Stimulated activated effector memory CD8-positive, alpha-beta T cell treated with anti-CD3 and anti-CD28 coated beads, Interleukin-12 subunit alpha, Interleukin-12 subunit beta, amount 100 ng/mL, for 72 hours (primary cell): ENCODE measurements around the gene MEGF11.

ENCODE experiments used
- ATAC-seq: fragments of 150-1000 bp; cut with Tn5 transposase; 2 replicates; pipeline ENCODE4 v1.10.0; 2021
- DNase-seq, 2 donors: peaks; one replicate each; pipeline ENCODE4 v3.0.0; 2021 to 2022; ENCODE audit warnings: low spot score in 2 of 2
- H3K27ac Mint-ChIP-seq: one replicate; pipeline ENCODE4 v1.8.0; 2022; ENCODE audit warnings: mild to moderate bottlenecking, mixed read lengths
- H3K36me3 Mint-ChIP-seq: one replicate; pipeline ENCODE4 v1.8.0; 2022; ENCODE audit warnings: mild to moderate bottlenecking, mixed read lengths
- H3K4me1 Mint-ChIP-seq: one replicate; pipeline ENCODE4 v1.8.0; 2022; ENCODE audit warnings: mixed read lengths
- H3K4me3 Mint-ChIP-seq: one replicate; pipeline ENCODE4 v1.8.0; 2022; ENCODE audit warnings: mild to moderate bottlenecking, mixed read lengths
- H3K9me3 Mint-ChIP-seq: one replicate; pipeline ENCODE4 v1.8.0; 2022; ENCODE audit warnings: mixed read lengths

The MEGF11 gene

GRCh38 chr15:66126031-66126441 is 127.5 kb downstream of the MEGF11 start:
- Mint-ChIP-seq H3K9me3 (no peaks in the 10 kb centered on the region), H3K36me3 (no peaks in the 10 kb centered on the region), H3K4me1 (no peaks in the 10 kb centered on the region), H3K4me3 (no peak overlapping the region), H3K27ac (no peak overlapping the region)
- DNase-seq = no peak
- ATAC-seq = no peak

DNA sequence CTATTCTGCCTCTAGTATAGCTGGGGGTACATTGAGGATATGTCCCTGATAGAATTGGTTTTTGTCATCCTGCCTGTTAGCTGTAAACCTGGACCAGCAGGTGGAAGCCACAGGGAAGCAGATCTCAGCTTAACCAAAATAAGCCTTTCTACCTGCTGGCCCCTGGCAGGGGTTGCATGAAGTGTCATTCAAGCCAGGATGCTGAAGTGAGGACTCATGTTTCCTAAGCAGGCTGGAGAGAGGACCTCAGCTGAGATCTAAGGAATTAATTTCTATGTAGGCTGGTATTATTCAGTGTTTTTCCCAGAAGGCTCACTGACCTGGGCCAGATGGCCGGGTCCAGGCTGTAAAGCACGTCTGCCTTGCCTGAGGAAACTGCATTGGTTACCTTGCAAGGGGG is 128.9 kb downstream of the MEGF11 start:
- H3K36me3 Mint-ChIP-seq = no peaks in the 10 kb centered on the region
- ATAC-seq (no peak), DNase-seq (no peak)
- no peaks in the 10 kb centered on the region for H3K4me1 Mint-ChIP-seq
- H3K27ac Mint-ChIP-seq = no peak overlapping the region
- H3K4me3 Mint-ChIP-seq = no peak overlapping the region
- H3K9me3 Mint-ChIP-seq = no peaks in the 10 kb centered on the region

GRCh38 chr15:66123799-66124198 is 129.8 kb downstream of the MEGF11 start:
- H3K9me3 Mint-ChIP-seq = no peaks in the 10 kb centered on the region
- H3K27ac Mint-ChIP-seq = no peak overlapping the region
- no peak for DNase-seq
- H3K4me3 Mint-ChIP-seq = no peak overlapping the region
- H3K36me3 Mint-ChIP-seq = no peaks in the 10 kb centered on the region
- H3K4me1 Mint-ChIP-seq = no peaks in the 10 kb centered on the region
- no peak for ATAC-seq

DNA sequence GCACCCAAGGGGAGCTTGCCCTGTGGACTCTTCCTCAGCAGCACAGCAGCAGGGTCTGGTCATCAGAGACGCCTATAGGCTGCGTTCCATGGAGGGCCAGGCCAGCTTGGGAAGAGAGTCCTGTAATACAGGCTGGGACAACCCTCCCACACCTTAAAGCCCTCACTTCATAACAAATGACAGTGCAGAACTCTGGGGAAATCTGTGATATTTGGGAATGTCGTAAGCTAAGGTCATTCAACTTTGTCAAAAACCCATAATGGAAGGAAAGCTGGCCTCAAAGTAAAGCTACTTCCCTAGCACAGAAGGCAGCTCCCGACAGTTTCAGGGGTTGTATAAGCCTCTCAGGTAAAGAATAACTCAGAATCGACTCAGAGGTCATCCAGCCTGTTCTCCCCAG is 133.1 kb downstream of the MEGF11 start:
- Mint-ChIP-seq H3K9me3 (no peaks in the 10 kb centered on the region), H3K4me3 (no peak overlapping the region), H3K27ac (no peak overlapping the region), H3K4me1 (peaks cover 3% of the 10 kb centered on the region), H3K36me3 (no peaks in the 10 kb centered on the region)
- DNase-seq (no peak), ATAC-seq (no peak)

DNA sequence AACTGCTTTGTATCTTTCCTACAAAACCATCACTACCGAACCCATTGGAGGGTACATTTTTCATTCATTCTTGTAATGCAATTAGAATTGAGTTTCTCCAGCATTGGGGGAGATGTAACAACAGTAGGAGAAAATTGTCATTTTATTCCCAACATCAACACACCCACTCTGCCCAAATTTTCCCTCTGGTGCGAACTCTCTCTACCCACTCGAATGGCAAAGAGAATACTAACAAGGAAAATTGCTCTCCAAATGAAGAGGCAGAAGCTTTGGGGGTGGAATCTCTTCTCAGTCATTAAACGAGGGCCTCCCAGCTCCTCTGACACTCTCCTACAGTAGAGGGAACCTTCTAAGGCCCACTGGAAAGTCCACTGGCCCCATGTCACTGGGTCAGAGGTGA is 135.7 kb downstream of the MEGF11 start:
- Mint-ChIP-seq H3K36me3 (no peaks in the 10 kb centered on the region), H3K9me3 (no peaks in the 10 kb centered on the region), H3K27ac (no peak overlapping the region), H3K4me1 (peaks cover 6% of the 10 kb centered on the region), H3K4me3 (no peak overlapping the region)
- DNase-seq (no peak), ATAC-seq (no peak)

- ATAC-seq (no peak), DNase-seq (no peak)
- no peak overlapping the region for H3K27ac Mint-ChIP-seq
- H3K4me1 Mint-ChIP-seq = peaks cover 6% of the 10 kb centered on the region
- H3K36me3 Mint-ChIP-seq = no peaks in the 10 kb centered on the region
- H3K4me3 Mint-ChIP-seq = no peak overlapping the region
- no peaks in the 10 kb centered on the region for H3K9me3 Mint-ChIP-seq
Measured at GRCh38 chr15:66115568-66116206, 137.9 kb downstream of the MEGF11 start.

GRCh38 chr15:66114863-66115425 is 138.6 kb downstream of the MEGF11 start:
- no peaks in the 10 kb centered on the region for H3K36me3 Mint-ChIP-seq
- H3K4me1 Mint-ChIP-seq = peaks cover 6% of the 10 kb centered on the region
- no peaks in the 10 kb centered on the region for H3K9me3 Mint-ChIP-seq
- DNase-seq (no peak), ATAC-seq (no peak)
- no peak overlapping the region for H3K4me3 Mint-ChIP-seq
- no peak overlapping the region for H3K27ac Mint-ChIP-seq

- no peaks in the 10 kb centered on the region for H3K36me3 Mint-ChIP-seq
- no peak for ATAC-seq
Measured at GRCh38 chr15:66112388-66112787, 141.2 kb downstream of the MEGF11 start.

DNA sequence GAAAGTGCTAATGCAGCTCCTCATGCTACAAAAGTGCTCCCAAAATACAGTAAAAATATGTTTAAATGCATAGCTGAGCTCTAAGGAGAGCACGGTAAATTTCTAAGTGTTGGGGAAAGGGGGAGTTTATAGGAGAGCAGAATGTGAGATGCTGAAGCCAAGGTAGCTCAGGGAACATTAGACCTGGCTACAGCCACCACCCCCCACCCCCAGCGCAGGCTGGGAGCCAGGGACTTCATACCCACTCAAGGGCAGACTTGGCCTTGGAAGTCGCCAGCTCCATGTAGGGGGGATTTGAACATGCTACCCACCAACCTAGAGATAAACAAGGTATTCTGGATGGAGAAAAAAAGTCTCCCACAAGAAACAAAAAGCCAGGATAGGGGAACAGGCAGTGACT is 142.2 kb downstream of the MEGF11 start:
- DNase-seq (no peak), ATAC-seq (no peak)
- H3K36me3 Mint-ChIP-seq = no peaks in the 10 kb centered on the region
- no peak overlapping the region for H3K27ac Mint-ChIP-seq
- peaks cover 6% of the 10 kb centered on the region for H3K4me1 Mint-ChIP-seq
- H3K4me3 Mint-ChIP-seq = no peak overlapping the region
- no peaks in the 10 kb centered on the region for H3K9me3 Mint-ChIP-seq

More at GRCh38 chr15:66112388-66112787, 141.2 kb downstream of the MEGF11 start:
- no peak overlapping the region for H3K4me3 Mint-ChIP-seq
- no peaks in the 10 kb centered on the region for H3K9me3 Mint-ChIP-seq
- DNase-seq = no peak
- peaks cover 6% of the 10 kb centered on the region for H3K4me1 Mint-ChIP-seq
- no peak overlapping the region for H3K27ac Mint-ChIP-seq

- no peak for ATAC-seq
- Mint-ChIP-seq H3K36me3 (no peaks in the 10 kb centered on the region), H3K4me3 (no peak overlapping the region), H3K27ac (no peak overlapping the region), H3K4me1 (peaks cover 6% of the 10 kb centered on the region), H3K9me3 (no peaks in the 10 kb centered on the region)
- no peak for DNase-seq
Measured at GRCh38 chr15:66110864-66111263, 142.7 kb downstream of the MEGF11 start.

DNA sequence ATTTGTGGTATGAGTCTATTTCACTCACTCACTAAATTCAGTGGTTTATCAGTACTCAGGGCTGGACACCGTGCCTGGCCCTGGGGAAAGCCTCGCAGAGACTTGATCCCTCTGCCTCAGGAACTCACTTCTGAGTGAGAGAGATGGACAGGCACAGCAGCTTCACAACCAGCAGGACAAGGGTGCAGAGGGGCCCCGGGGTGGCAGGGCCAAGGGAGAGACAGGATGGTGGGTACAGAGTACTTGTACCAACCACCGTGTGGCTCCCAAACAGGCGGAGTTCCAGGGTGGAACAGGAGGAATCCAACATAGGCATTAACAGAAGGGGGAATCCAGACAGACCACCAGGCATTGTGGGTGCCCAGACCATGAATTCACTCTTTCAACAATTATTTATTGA is 143.7 kb downstream of the MEGF11 start:
- H3K36me3 Mint-ChIP-seq = no peaks in the 10 kb centered on the region

DNA sequence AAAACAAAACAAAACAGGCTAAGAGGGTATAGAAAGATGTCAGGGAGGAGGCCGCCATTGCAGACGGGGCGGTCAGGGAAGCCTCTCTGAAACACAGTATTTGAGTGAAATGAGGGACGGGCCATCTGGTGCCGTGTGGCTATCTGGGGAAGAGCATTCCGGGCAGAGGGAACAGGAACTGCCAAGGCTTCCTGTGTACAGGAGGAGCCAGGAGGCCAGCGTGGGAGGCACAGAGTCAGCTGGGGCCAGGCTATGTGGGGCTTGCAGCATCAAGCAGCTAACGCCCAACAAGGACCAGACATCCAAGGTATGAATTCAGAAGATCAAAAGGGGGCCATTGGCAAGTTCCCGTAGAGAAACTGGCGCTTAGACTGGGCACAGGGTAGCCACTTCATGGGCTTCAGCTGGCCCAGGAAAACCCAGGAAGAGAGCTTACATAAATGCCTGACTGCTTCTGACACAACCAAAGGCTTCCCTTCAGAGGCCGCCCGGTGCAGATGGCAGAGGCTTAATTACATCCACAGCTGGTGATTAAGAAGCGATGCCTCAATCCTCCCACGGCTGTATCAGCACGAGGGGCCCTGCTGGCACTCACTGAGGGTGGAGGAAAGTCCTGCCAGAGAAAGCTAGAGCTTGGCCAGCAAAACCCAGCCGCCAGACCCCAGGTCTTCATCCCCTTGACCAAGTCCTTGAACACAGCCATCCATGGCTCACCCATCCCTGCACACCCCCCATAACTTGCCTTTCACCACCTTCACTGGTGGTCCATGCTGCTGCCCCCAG is 144.9 kb downstream of the MEGF11 start:
- no peak overlapping the region for H3K4me3 Mint-ChIP-seq
- ATAC-seq (peak; percentile 11), DNase-seq (no peak)
- H3K27ac Mint-ChIP-seq = no peak overlapping the region
- H3K9me3 Mint-ChIP-seq = no peaks in the 10 kb centered on the region
- no peaks in the 10 kb centered on the region for H3K36me3 Mint-ChIP-seq
- H3K4me1 Mint-ChIP-seq = no peaks in the 10 kb centered on the region

More for the DNA sequence above, 143.7 kb downstream of the MEGF11 start:
- Mint-ChIP-seq H3K9me3 (no peaks in the 10 kb centered on the region), H3K4me3 (no peak overlapping the region), H3K27ac (no peak overlapping the region), H3K4me1 (no peaks in the 10 kb centered on the region)
- ATAC-seq (no peak), DNase-seq (no peak)

DNA sequence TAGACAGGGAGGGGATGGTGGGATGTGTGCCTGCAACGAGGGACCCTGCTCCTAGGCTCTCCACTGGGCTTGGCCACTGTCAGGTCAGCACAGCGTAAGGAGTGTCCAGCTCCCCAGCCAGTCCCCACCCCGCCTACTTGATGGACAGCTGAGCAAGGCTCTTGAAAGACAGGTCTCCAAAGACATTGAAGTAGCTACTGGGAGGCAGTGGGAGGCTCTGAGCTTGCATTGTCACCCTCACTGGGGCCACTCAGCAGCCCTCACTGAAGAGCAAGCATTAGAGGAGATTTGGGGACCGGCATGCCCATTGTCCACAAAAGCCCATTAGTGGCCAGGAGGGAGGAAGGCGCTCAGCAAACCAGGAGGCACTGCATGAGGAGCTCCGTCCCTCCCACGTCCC is 146.5 kb downstream of the MEGF11 start:
- no peaks in the 10 kb centered on the region for H3K36me3 Mint-ChIP-seq
- no peak for DNase-seq
- no peaks in the 10 kb centered on the region for H3K9me3 Mint-ChIP-seq
- H3K4me3 Mint-ChIP-seq = no peak overlapping the region
- no peaks in the 10 kb centered on the region for H3K4me1 Mint-ChIP-seq
- ATAC-seq = no peak
- no peak overlapping the region for H3K27ac Mint-ChIP-seq

GRCh38 chr15:66105286-66106265 is 148.0 kb downstream of the MEGF11 start:
- H3K36me3 Mint-ChIP-seq = no peaks in the 10 kb centered on the region
- no peak overlapping the region for H3K27ac Mint-ChIP-seq
- DNase-seq (no peak), ATAC-seq (no peak)
- no peaks in the 10 kb centered on the region for H3K9me3 Mint-ChIP-seq
- H3K4me3 Mint-ChIP-seq = no peak overlapping the region
- peaks cover 5% of the 10 kb centered on the region for H3K4me1 Mint-ChIP-seq

DNA sequence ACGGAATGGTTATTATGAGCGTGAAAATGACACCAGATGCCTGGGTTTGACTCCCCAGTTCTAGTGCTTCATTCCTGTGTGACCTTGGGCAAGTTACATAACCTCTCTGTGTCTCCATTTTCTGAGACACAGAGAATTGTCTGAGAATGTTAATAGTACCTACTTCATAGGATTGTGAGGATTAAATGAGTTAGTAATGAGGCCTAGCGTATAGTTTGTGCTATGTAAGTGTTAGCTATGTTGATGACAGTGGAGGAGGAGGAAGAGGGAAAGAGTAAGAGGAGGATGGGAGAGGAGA is 150.3 kb downstream of the MEGF11 start:
- ATAC-seq (no peak), DNase-seq (no peak)
- Mint-ChIP-seq H3K4me1 (peaks cover 5% of the 10 kb centered on the region), H3K4me3 (no peak overlapping the region), H3K36me3 (no peaks in the 10 kb centered on the region), H3K9me3 (no peaks in the 10 kb centered on the region), H3K27ac (no peak overlapping the region)
